ENCODE results near the gene DBET. TPM values are rescaled to one million over a fixed set of nuclear protein-coding genes. Genes with fewer than 3 reads are reported as not detected.
"Not testable (repeated sequence)": the region's sequence is repeated elsewhere in the genome, so short reads cannot be mapped to it uniquely, and the experiment has no call there.

DBET gene
- total and polyA plus RNA-seq, 2 of the 4 experiments (the other 2 are of a cell fraction) = not detected

- no CpG with 5 or more reads among the region's 1 CpG for WGBS, 2 experiments (ENCODE audit: extremely low coverage in 2 of 2, insufficient read length in 1 of 2)
- H3K27me3 ChIP-seq (ENCODE audit: control insufficient read depth, insufficient read depth, low read length); H2AK9ac ChIP-seq (replicated peaks; ENCODE audit: low read depth, low read length, poor library complexity); H2AFZ ChIP-seq (replicated peaks; ENCODE audit: low read length, poor library complexity); CTCF ChIA-PET; DNase-seq; ATAC-seq (ENCODE audit: low read depth); H2BK20ac ChIP-seq (ENCODE audit: low read depth, low read length); H4K5ac ChIP-seq (ENCODE audit: low read depth, low read length); H3K4ac ChIP-seq (ENCODE audit: low read depth, low read length); H2AK5ac ChIP-seq (ENCODE audit: low read depth, low read length); dilution Hi-C loops (cut with HindIII; ENCODE audit: low sequenced_read_pairs, unreplicated experiment); H3K9ac ChIP-seq (ENCODE audit: low read depth, low read length); in situ Hi-C loops (cut with MboI; ENCODE audit: low sequenced_read_pairs); intact Hi-C loops (cut with micrococcal nuclease); H3K79me1 ChIP-seq (ENCODE audit: low read depth in 1 of 2, low read length in 2 of 2); POLR2A ChIA-PET (ENCODE audit: unreplicated experiment); H3K14ac ChIP-seq (replicated peaks; ENCODE audit: low read depth, low read length); H4K91ac ChIP-seq (ENCODE audit: insufficient read depth, low read depth, low read length); H3K56ac ChIP-seq (ENCODE audit: extremely low read depth, insufficient read depth, low read length); H3K27ac ChIP-seq (ENCODE audit: insufficient read depth, low read length); H3K36me3 ChIP-seq (ENCODE audit: control insufficient read depth, insufficient read depth, low read length); H4K8ac ChIP-seq (ENCODE audit: low read depth in 2 of 2, low read length in 2 of 2); H3K4me1 ChIP-seq (ENCODE audit: control insufficient read depth, insufficient read depth, low read length); H3K9me1 ChIP-seq (ENCODE audit: insufficient read depth, low read length); H3K18ac ChIP-seq (ENCODE audit: low read depth, low read length); H2BK5ac ChIP-seq (ENCODE audit: low read depth, low read length, poor library complexity, severe bottlenecking); H2BK15ac ChIP-seq (ENCODE audit: low read depth, low read length); H3K4me3 ChIP-seq (ENCODE audit: insufficient read depth, low read depth, low read length); BruUV-seq (replicated peaks); H4K20me1 ChIP-seq (ENCODE audit: insufficient read depth, low read length); H3K23ac ChIP-seq (ENCODE audit: low read depth, low read length); H3K4me2 ChIP-seq (ENCODE audit: low read depth, low read length); H2BK120ac ChIP-seq (ENCODE audit: low read depth, low read length); H3K9me3 ChIP-seq (ENCODE audit: control insufficient read depth, insufficient read depth, low read length): not testable (repeated sequence)
Observed at GRCh38 chr4:190094031-190094430, 29.7 kb downstream of the DBET start.

- H3K23ac ChIP-seq (ENCODE audit: low read depth, low read length); H3K9me1 ChIP-seq (ENCODE audit: insufficient read depth, low read length); ATAC-seq (ENCODE audit: low read depth); H3K4ac ChIP-seq (ENCODE audit: low read depth, low read length); H4K20me1 ChIP-seq (ENCODE audit: insufficient read depth, low read length); H2BK5ac ChIP-seq (ENCODE audit: low read depth, low read length, poor library complexity, severe bottlenecking); DNase-seq; H3K4me1 ChIP-seq (ENCODE audit: control insufficient read depth, insufficient read depth, low read length); CTCF ChIA-PET; H3K36me3 ChIP-seq (ENCODE audit: control insufficient read depth, insufficient read depth, low read length); H4K8ac ChIP-seq (ENCODE audit: low read depth in 2 of 2, low read length in 2 of 2); H4K91ac ChIP-seq (ENCODE audit: insufficient read depth, low read depth, low read length); POLR2A ChIA-PET (ENCODE audit: unreplicated experiment); H4K5ac ChIP-seq (ENCODE audit: low read depth, low read length); H2BK15ac ChIP-seq (ENCODE audit: low read depth, low read length); H2BK120ac ChIP-seq (ENCODE audit: low read depth, low read length); H3K4me3 ChIP-seq (ENCODE audit: insufficient read depth, low read depth, low read length); H3K14ac ChIP-seq (replicated peaks; ENCODE audit: low read depth, low read length); H2AFZ ChIP-seq (replicated peaks; ENCODE audit: low read length, poor library complexity); H2AK9ac ChIP-seq (replicated peaks; ENCODE audit: low read depth, low read length, poor library complexity); H2AK5ac ChIP-seq (ENCODE audit: low read depth, low read length); H3K9ac ChIP-seq (ENCODE audit: low read depth, low read length); in situ Hi-C loops (cut with MboI; ENCODE audit: low sequenced_read_pairs); dilution Hi-C loops (cut with HindIII; ENCODE audit: low sequenced_read_pairs, unreplicated experiment); BruUV-seq (replicated peaks); H3K27ac ChIP-seq (ENCODE audit: insufficient read depth, low read length); H3K9me3 ChIP-seq (ENCODE audit: control insufficient read depth, insufficient read depth, low read length); intact Hi-C loops (cut with micrococcal nuclease); H2BK20ac ChIP-seq (ENCODE audit: low read depth, low read length); H3K79me1 ChIP-seq (ENCODE audit: low read depth in 1 of 2, low read length in 2 of 2); H3K27me3 ChIP-seq (ENCODE audit: control insufficient read depth, insufficient read depth, low read length); H3K4me2 ChIP-seq (ENCODE audit: low read depth, low read length); H3K56ac ChIP-seq (ENCODE audit: extremely low read depth, insufficient read depth, low read length); H3K18ac ChIP-seq (ENCODE audit: low read depth, low read length): not testable (repeated sequence)
- no CpG with 5 or more reads among the region's 6 CpGs for WGBS, 2 experiments (ENCODE audit: extremely low coverage in 2 of 2, insufficient read length in 1 of 2)
Observed at GRCh38 chr4:190095335-190095734, 31.0 kb downstream of the DBET start.
